H9 (cell line): Measurements from ENCODE around the gene ERC2. TPM values are rescaled to one million over a fixed set of nuclear protein-coding genes. Genes with fewer than 3 reads are reported as not detected.

Experiments used
- DNase-seq: peaks from one replicate; pipeline ENCODE4 v3.0.0-alpha.2; 2017
- H2AFZ ChIP-seq: one replicate; pipeline ENCODE4 v1.6.1; 2013; ENCODE audit warnings: mild to moderate bottlenecking, low read length, control low read depth, moderate library complexity
- H2AK5ac ChIP-seq: 2 replicates; pipeline ENCODE4 v1.6.1; 2013; ENCODE audit warnings: low read length, control low read depth, mixed read lengths; ENCODE audit not compliant: insufficient read length
- H2BK120ac ChIP-seq: one replicate; pipeline ENCODE4 v1.6.1; 2013; ENCODE audit warnings: low read depth, mild to moderate bottlenecking, low read length, control low read depth, inconsistent platforms; ENCODE audit not compliant: poor library complexity, severe bottlenecking
- H2BK12ac ChIP-seq: 2 replicates; pipeline ENCODE4 v1.6.1; 2013; ENCODE audit warnings: low read length, control low read depth, mixed read lengths, low read depth; ENCODE audit not compliant: insufficient read length
- H2BK15ac ChIP-seq: 2 replicates; pipeline ENCODE4 v1.6.1; 2013; ENCODE audit warnings: low read depth, low read length, control low read depth
- H2BK20ac ChIP-seq: one replicate; pipeline ENCODE4 v1.6.1; 2013; ENCODE audit warnings: low read depth, mild to moderate bottlenecking, low read length, control low read depth, inconsistent platforms; ENCODE audit not compliant: poor library complexity, severe bottlenecking
- H2BK5ac ChIP-seq: 2 replicates; pipeline ENCODE4 v1.6.1; 2013; ENCODE audit warnings: low read length, control low read depth, mixed read lengths; ENCODE audit not compliant: insufficient read length
- H3K14ac ChIP-seq: 2 replicates; pipeline ENCODE4 v1.6.1; 2013; ENCODE audit warnings: low read length, control low read depth; ENCODE audit not compliant: insufficient read depth
- H3K18ac ChIP-seq: 2 replicates; pipeline ENCODE4 v1.6.1; 2013; ENCODE audit warnings: low read depth, mild to moderate bottlenecking, mixed read lengths, low read length, control low read depth; ENCODE audit not compliant: insufficient read length
- H3K23ac ChIP-seq: 2 replicates; pipeline ENCODE4 v1.6.1; 2013; ENCODE audit warnings: low read length, control low read depth, mixed read lengths, low read depth; ENCODE audit not compliant: insufficient read length
- H3K23me2 ChIP-seq: 2 replicates; pipeline ENCODE4 v1.6.1; 2013; ENCODE audit warnings: low read depth, mild to moderate bottlenecking, mixed read lengths, low read length, control low read depth; ENCODE audit not compliant: insufficient read length, poor library complexity, severe bottlenecking
- H3K27ac ChIP-seq: 2 replicates; pipeline ENCODE4 v1.5.1; 2013; ENCODE audit warnings: low read length, control low read depth, mixed read lengths, low read depth; ENCODE audit not compliant: insufficient read length
- H3K27me3 ChIP-seq: 2 replicates; pipeline ENCODE4 v1.6.1; 2013; ENCODE audit warnings: low read length, control low read depth, inconsistent platforms; ENCODE audit not compliant: insufficient read depth
- H3K4ac ChIP-seq: 2 replicates; pipeline ENCODE4 v1.6.1; 2013; ENCODE audit warnings: low read depth, mild to moderate bottlenecking, control low read depth, inconsistent platforms, low read length, moderate library complexity
- H3K4me1 ChIP-seq: 2 replicates; pipeline ENCODE4 v1.6.1; 2013; ENCODE audit warnings: low read length, control low read depth, inconsistent platforms; ENCODE audit not compliant: insufficient read depth
- H3K4me2 ChIP-seq: 2 replicates; pipeline ENCODE4 v1.6.1; 2013; ENCODE audit warnings: low read length, control low read depth, mixed read lengths; ENCODE audit not compliant: insufficient read length, insufficient read depth
- H3K56ac ChIP-seq: 2 replicates; pipeline ENCODE4 v1.6.1; 2013; ENCODE audit warnings: low read depth, mild to moderate bottlenecking, mixed read lengths, low read length, control low read depth; ENCODE audit not compliant: insufficient read length
- H3K79me1 ChIP-seq: 2 replicates; pipeline ENCODE4 v1.6.1; 2013; ENCODE audit warnings: low read depth, mild to moderate bottlenecking, moderate library complexity, low read length, control low read depth, inconsistent platforms; ENCODE audit not compliant: insufficient read depth, poor library complexity, severe bottlenecking
- H3K79me2 ChIP-seq: 2 replicates; pipeline ENCODE4 v1.6.1; 2013; ENCODE audit warnings: low read length, control low read depth, inconsistent platforms; ENCODE audit not compliant: insufficient read depth
- H3K9ac ChIP-seq: 2 replicates; pipeline ENCODE4 v1.6.1; 2013; ENCODE audit warnings: low read length, control low read depth, mixed read lengths; ENCODE audit not compliant: insufficient read length; ENCODE audit errors: extremely low read depth
- H3K9me3 ChIP-seq: one replicate; pipeline ENCODE4 v1.6.1; 2013; ENCODE audit warnings: low read depth, low read length, inconsistent platforms; ENCODE audit not compliant: control insufficient read depth
- H3T11ph ChIP-seq: one replicate; pipeline ENCODE4 v1.6.1; 2013; ENCODE audit warnings: mild to moderate bottlenecking, low read length, control low read depth, inconsistent platforms
- H4K20me1 ChIP-seq: one replicate; pipeline ENCODE4 v1.6.1; 2013; ENCODE audit not compliant: control insufficient read depth, insufficient read length, insufficient read depth
- H4K5ac ChIP-seq: 2 replicates; pipeline ENCODE4 v1.6.1; 2013; ENCODE audit warnings: low read depth, mild to moderate bottlenecking, mixed read lengths, low read length, control low read depth; ENCODE audit not compliant: insufficient read length
- H4K8ac ChIP-seq: replicated peaks from 2 replicates; pipeline ENCODE4 v1.6.1; 2013; ENCODE audit warnings: low read length, control low read depth, mixed read lengths, low read depth; ENCODE audit not compliant: insufficient read length
- H4K91ac ChIP-seq: 2 replicates; pipeline ENCODE4 v1.6.1; 2013; ENCODE audit warnings: low read depth, mild to moderate bottlenecking, moderate library complexity, mixed read lengths, low read length, control low read depth; ENCODE audit not compliant: insufficient read length
- H3K27ac Mint-ChIP-seq, 3 experiments: 2 replicates in 2 of 3; 3 replicates in 1 of 3; pipeline ENCODE4 v1.8.0; 2020 to 2021; ENCODE audit warnings: mixed read lengths in 3 of 3, mild to moderate bottlenecking in 1 of 3, moderate library complexity in 1 of 3
- H3K27me3 Mint-ChIP-seq: 2 replicates; pipeline ENCODE4 v1.8.0; 2021; ENCODE audit warnings: low read depth, mild to moderate bottlenecking, moderate library complexity, mixed read lengths
- H3K36me3 Mint-ChIP-seq, 3 experiments: 2 replicates in 2 of 3; 3 replicates in 1 of 3; pipeline ENCODE4 v1.8.0; 2020 to 2021; ENCODE audit warnings: low read depth in 3 of 3, mixed read lengths in 3 of 3; ENCODE audit not compliant: insufficient read depth in 1 of 3
- H3K4me1 Mint-ChIP-seq, 2 experiments: 2 replicates each; pipeline ENCODE4 v1.8.0; 2020; ENCODE audit warnings: mixed read lengths in 2 of 2
- H3K4me3 Mint-ChIP-seq, 2 experiments: 2 replicates in 1 of 2; 3 replicates in 1 of 2; pipeline ENCODE4 v1.8.0; 2020 to 2021; ENCODE audit warnings: mild to moderate bottlenecking in 2 of 2, mixed read lengths in 2 of 2, moderate library complexity in 1 of 2
- H3K9me3 Mint-ChIP-seq, 2 experiments: 2 replicates in 1 of 2; 3 replicates in 1 of 2; pipeline ENCODE4 v1.8.0; 2020; ENCODE audit warnings: mild to moderate bottlenecking in 2 of 2, mixed read lengths in 2 of 2, moderate library complexity in 1 of 2
- CTCF ChIP-seq: fragments of 200-600 bp; sonication (generic); conservative IDR thresholded peaks from 3 replicates; pipeline ENCODE4 v1.8.0; 2021; ENCODE audit warnings: antibody characterized with exemption, mild to moderate bottlenecking
- WGBS: extraction: QIAGEN DNeasy Blood & Tissue Kit; methylation state at CpG from one replicate; pipeline ENCODE4 v1.1.7; 2013; ENCODE audit warnings: missing lambda C conversion rate, low lambda C conversion rate, mixed read lengths; ENCODE audit not compliant: insufficient read length; ENCODE audit errors: extremely low coverage; 5-methylcytosine and 5-hydroxymethylcytosine counted together
- total RNA-seq: library from RNA; stranded (reverse); gene quantifications from 2 replicates; pipeline ENCODE4 v1.2.1, GENCODE V29; 2021

ERC2 gene
- total RNA-seq, 1 experiment from 2014 or later: 15.4 TPM

DNA sequence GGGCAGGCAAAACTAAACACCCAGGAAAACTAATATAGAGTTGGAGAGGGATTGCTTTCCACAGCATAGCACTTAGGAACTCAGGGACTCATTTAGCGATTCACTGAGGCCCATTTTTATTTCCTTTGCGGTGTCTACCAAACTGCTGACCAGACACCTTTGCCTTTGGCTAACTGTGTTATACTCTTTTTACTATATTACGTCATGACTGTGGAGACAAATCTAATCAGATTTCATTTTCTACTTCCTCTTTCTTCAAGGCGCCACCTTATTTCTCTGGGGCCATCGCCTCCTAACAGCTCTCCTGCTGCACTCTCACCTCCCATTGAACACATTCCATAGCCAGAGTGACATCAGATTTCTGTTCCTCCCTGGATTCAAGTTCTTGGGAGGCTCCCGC lies 765.4 kb downstream of the ERC2 start:
- H4K91ac ChIP-seq: no peak overlapping the region
- H3K4me1 ChIP-seq: peaks cover 13% of the 10 kb centered on the region; the same call in 1 of the 2 replicates
- no peaks in the 10 kb centered on the region for H3K27me3 ChIP-seq
- no peak overlapping the region for H3T11ph ChIP-seq
- H2BK5ac ChIP-seq: no peak overlapping the region
- Mint-ChIP-seq H3K4me1 (peaks cover 32 to 37% of the 10 kb centered on the region in 2 experiments), H3K9me3 (no peaks in the 10 kb centered on the region), H3K36me3 (0 out of 7 replicates have a peak, but pooled peaks cover 0 to under 1% (median under 1%) of the 10 kb centered on the region in 3 experiments), H3K4me3 (no peak overlapping the region), H3K27me3 (0 out of 2 replicates have a peak, but pooled peaks cover under 1% of the 10 kb centered on the region), H3K27ac (no peak overlapping the region)
- WGBS: no CpG with 5 or more reads among the region's 6 CpGs
- H3K9me3 ChIP-seq: no peaks in the 10 kb centered on the region
- no peaks in the 10 kb centered on the region for H3K79me2 ChIP-seq
- no peaks in the 10 kb centered on the region for H3K23me2 ChIP-seq
- no peak for TF ChIP-seq CTCF
- no peak overlapping the region for H2BK120ac ChIP-seq
- H3K14ac ChIP-seq: no peak overlapping the region
- no peak overlapping the region for H3K18ac ChIP-seq
- H3K56ac ChIP-seq: no peak overlapping the region
- no peak overlapping the region for H3K4ac ChIP-seq
- H2AK5ac ChIP-seq: no peak overlapping the region
- H4K8ac ChIP-seq: no peak overlapping the region
- H3K9ac ChIP-seq: no peak overlapping the region
- no peak overlapping the region for H4K5ac ChIP-seq
- H4K20me1 ChIP-seq: no peaks in the 10 kb centered on the region
- H3K23ac ChIP-seq: no peak overlapping the region
- no peak overlapping the region for H2BK12ac ChIP-seq
- H3K79me1 ChIP-seq: no peaks in the 10 kb centered on the region
- H2AFZ ChIP-seq: no peak overlapping the region
- H3K4me2 ChIP-seq: no peak overlapping the region
- no peak overlapping the region for H3K27ac ChIP-seq
- DNase-seq: no peak
- no peak overlapping the region for H2BK15ac ChIP-seq
- H2BK20ac ChIP-seq: no peak overlapping the region
